Ectodermal cell (in vitro differentiated cells): ENCODE results near the gene NDNF.

Experiments used
- H3K27ac ChIP-seq: 2 replicates; pipeline ENCODE4 v1.7.0; 2013; ENCODE audit warnings: mild to moderate bottlenecking, low read depth, low read length; ENCODE audit not compliant: insufficient read depth, poor library complexity, severe bottlenecking
- H3K27me3 ChIP-seq: 2 replicates; pipeline ENCODE4 v1.7.0; 2013; ENCODE audit warnings: mild to moderate bottlenecking, low read length; ENCODE audit not compliant: insufficient read depth, control insufficient read depth, poor library complexity, severe bottlenecking
- H3K36me3 ChIP-seq: one replicate; pipeline ENCODE4 v1.7.0; 2013; ENCODE audit warnings: low read length; ENCODE audit not compliant: control insufficient read depth, insufficient read depth
- H3K4me1 ChIP-seq: one replicate; pipeline ENCODE4 v1.7.0; 2013; ENCODE audit warnings: low read length; ENCODE audit not compliant: control insufficient read depth, insufficient read depth
- H3K4me3 ChIP-seq: 2 replicates; pipeline ENCODE4 v1.7.0; 2013; ENCODE audit warnings: low read depth, low read length, control low read depth; ENCODE audit not compliant: insufficient read depth
- H3K9me3 ChIP-seq: 2 replicates; pipeline ENCODE4 v1.7.0; 2013; ENCODE audit warnings: mild to moderate bottlenecking, low read length, moderate library complexity; ENCODE audit not compliant: control insufficient read depth
- WGBS, 2 experiments: methylation state at CpG; one replicate each; pipeline ENCODE4 v1.1.7; 2013; ENCODE audit warnings: missing lambda C conversion rate in 2 of 2; 5-methylcytosine and 5-hydroxymethylcytosine counted together

Gene NDNF

GRCh38 chr4:121025540-121025939 is 46.8 kb downstream of the NDNF start:
- WGBS, 2 experiments: 85% methylated on average over 2 of the region's 3 CpGs; no CpG with 5 or more reads in 1 of the 2 experiments
- H3K27ac ChIP-seq: no peak overlapping the region
- no peaks in the 10 kb centered on the region for H3K4me1 ChIP-seq
- H3K27me3 ChIP-seq: no peaks in the 10 kb centered on the region
- no peaks in the 10 kb centered on the region for H3K9me3 ChIP-seq
- no peak overlapping the region for H3K4me3 ChIP-seq
- H3K36me3 ChIP-seq: no peaks in the 10 kb centered on the region

GRCh38 chr4:121018543-121018942 is 53.8 kb downstream of the NDNF start:
- no peaks in the 10 kb centered on the region for H3K9me3 ChIP-seq
- WGBS, 2 experiments: 85 to 100% methylated on average over 1 of the region's 1 CpG
- no peaks in the 10 kb centered on the region for H3K4me1 ChIP-seq
- no peak overlapping the region for H3K4me3 ChIP-seq
- H3K27ac ChIP-seq: no peak overlapping the region
- no peaks in the 10 kb centered on the region for H3K27me3 ChIP-seq
- no peaks in the 10 kb centered on the region for H3K36me3 ChIP-seq

DNA sequence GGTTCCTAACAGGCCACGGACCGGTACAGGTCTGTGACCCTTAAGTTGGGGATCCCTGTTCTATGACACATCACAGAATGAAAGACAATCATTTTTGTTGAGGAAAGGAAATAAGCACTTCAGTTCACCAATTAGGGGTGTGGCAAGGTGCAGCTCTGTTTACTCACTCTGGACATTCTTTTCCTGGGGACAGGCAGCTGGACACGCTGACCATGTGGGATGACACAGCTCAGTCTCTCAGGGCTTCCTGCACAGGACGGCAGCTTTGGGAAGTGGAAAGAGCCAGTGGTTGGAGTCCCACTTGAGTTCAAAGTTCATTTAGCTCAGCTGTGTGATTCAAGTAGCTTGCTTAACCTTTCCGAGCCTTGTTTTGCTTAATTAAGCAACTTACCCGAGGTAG is 55.7 kb downstream of the NDNF start:
- H3K36me3 ChIP-seq: no peaks in the 10 kb centered on the region
- WGBS, 2 experiments: 92 to 97% methylated on average over 6 of the region's 6 CpGs
- no peaks in the 10 kb centered on the region for H3K4me1 ChIP-seq
- H3K4me3 ChIP-seq: no peak overlapping the region
- no peaks in the 10 kb centered on the region for H3K27me3 ChIP-seq
- no peak overlapping the region for H3K27ac ChIP-seq
- H3K9me3 ChIP-seq: no peaks in the 10 kb centered on the region

DNA sequence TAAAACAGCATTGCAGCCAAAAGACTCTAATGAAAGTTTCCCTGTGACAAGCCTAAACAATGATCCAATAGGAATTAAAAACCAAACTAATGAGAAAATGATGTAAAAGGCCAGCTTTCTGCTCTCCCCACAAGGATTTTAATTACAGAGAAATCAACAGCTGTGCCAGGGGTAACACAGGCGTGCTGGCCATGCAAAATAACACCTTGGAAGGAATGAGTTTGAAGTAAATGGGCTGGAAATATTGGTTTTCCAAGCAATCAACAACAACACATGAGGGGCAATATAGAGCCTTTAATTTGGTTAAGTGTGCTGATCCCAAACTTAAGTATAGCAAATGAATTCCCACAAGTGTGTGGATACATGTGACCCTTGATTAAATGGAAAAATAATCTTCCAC is 56.9 kb downstream of the NDNF start:
- H3K36me3 ChIP-seq: no peaks in the 10 kb centered on the region
- no peak overlapping the region for H3K4me3 ChIP-seq
- no peaks in the 10 kb centered on the region for H3K4me1 ChIP-seq
- 87 to 90% methylated on average over 1 of the region's 1 CpG for WGBS, 2 experiments
- H3K9me3 ChIP-seq: no peaks in the 10 kb centered on the region
- H3K27ac ChIP-seq: no peak overlapping the region
- H3K27me3 ChIP-seq: no peaks in the 10 kb centered on the region

DNA sequence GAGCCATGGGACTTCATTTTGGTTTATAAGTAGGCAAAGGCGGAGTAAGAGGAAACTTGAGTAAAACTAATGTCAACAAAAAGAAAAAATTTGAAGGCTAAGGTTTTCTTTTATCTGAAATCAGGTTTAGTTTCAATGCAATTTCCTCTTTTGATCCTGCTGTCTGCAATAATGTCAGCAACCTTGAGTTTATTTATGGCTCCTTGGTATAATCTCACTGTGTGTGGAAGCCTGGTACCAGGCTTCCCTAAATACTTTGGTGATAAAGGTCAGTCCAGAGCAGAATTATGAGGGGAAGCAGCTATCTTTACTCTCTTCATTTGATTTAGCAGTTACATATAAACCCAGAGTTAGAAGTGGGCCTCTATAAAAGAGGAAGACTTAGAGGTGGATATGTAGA is 57.8 kb downstream of the NDNF start:
- Histone ChIP-seq H3K36me3 (no peaks in the 10 kb centered on the region), H3K9me3 (no peaks in the 10 kb centered on the region), H3K27ac (no peak overlapping the region), H3K27me3 (no peaks in the 10 kb centered on the region), H3K4me1 (no peaks in the 10 kb centered on the region), H3K4me3 (no peak overlapping the region)
- WGBS, 2 experiments: 91 to 100% methylated on average over 1 of the region's 1 CpG

GRCh38 chr4:121011780-121012340 is 60.5 kb downstream of the NDNF start:
- H3K27ac ChIP-seq: no peak overlapping the region
- H3K9me3 ChIP-seq: no peaks in the 10 kb centered on the region
- no CpG with 5 or more reads among the region's 1 CpG for WGBS, 2 experiments
- no peak overlapping the region for H3K4me3 ChIP-seq
- H3K4me1 ChIP-seq: no peaks in the 10 kb centered on the region
- H3K36me3 ChIP-seq: no peaks in the 10 kb centered on the region
- no peaks in the 10 kb centered on the region for H3K27me3 ChIP-seq

DNA sequence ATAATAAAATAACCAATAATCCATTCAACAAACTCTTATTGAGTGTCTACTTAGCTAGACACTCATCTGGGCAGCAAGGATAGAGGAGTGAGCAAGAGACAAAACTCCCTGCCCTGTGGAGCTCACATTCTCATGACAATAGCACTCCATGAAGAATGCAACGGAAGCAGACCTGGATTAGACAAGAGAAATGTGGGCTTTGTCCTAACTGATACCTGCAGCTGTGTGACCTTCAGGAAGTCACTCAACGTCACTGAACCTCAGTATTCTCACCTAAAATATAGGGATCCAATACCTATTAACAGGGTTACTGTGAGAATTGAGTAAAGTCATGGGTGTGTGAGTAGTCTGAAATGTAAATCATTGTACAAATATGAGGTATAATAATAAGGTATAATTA is 61.2 kb downstream of the NDNF start:
- Histone ChIP-seq H3K27me3 (no peaks in the 10 kb centered on the region), H3K27ac (no peak overlapping the region), H3K4me3 (no peak overlapping the region), H3K9me3 (no peaks in the 10 kb centered on the region), H3K4me1 (no peaks in the 10 kb centered on the region), H3K36me3 (no peaks in the 10 kb centered on the region)
- 38 to 57% methylated on average over 1 to 2 of the region's 2 CpGs for WGBS, 2 experiments

DNA sequence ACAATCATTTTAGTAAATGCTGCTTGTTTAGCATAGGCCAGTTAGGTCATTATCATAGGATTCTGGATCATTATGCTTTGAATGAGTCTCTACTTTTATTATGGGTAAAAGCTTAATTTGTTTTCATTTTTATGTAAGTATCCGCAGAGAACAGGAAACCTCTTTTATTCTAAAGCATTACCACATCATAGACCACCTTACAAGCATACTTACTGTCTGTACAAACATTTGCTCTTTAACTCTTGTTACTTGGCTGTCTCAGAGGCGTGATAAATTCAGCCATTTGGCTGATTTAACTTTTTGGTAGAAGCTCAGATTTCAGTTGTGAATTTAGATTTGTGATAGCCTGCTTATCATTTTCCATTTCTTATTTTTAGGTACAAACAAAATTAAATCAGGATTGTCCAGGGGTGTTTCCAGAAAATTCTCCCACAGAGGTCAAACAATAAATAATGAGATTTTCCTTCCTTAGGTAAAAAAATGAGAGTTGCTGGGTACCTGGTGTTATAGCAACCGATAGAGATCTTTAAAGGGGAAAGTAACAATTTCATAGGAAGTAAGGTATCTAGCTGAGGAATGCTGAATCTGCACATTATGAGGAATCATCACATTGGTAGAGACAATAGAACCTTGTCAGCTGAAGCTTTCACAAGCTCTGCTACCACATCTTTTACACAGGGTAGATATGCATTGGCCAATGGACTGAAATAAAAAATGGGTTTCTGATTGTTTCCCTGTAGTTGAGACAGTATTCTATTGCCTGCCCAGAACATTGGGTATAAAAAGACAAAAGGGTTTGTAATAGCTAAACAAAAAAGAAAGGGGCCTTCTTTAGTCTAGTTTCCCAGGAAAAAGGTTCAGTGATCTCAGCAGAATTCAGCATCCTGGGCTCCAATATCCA is 62.5 kb downstream of the NDNF start:
- Histone ChIP-seq H3K36me3 (no peaks in the 10 kb centered on the region), H3K9me3 (no peaks in the 10 kb centered on the region), H3K27ac (no peak overlapping the region), H3K4me3 (no peak overlapping the region), H3K27me3 (no peaks in the 10 kb centered on the region), H3K4me1 (no peaks in the 10 kb centered on the region)
- 79 to 86% methylated on average over 3 of the region's 3 CpGs for WGBS, 2 experiments

GRCh38 chr4:121007660-121008059 is 64.7 kb downstream of the NDNF start:
- H3K4me1 ChIP-seq: no peaks in the 10 kb centered on the region
- no peaks in the 10 kb centered on the region for H3K27me3 ChIP-seq
- H3K36me3 ChIP-seq: no peaks in the 10 kb centered on the region
- no peak overlapping the region for H3K4me3 ChIP-seq
- no peak overlapping the region for H3K27ac ChIP-seq
- 0% methylated on average over 1 of the region's 1 CpG for WGBS, 2 experiments
- H3K9me3 ChIP-seq: no peaks in the 10 kb centered on the region

- H3K27ac ChIP-seq: no peak overlapping the region
Observed at GRCh38 chr4:121003863-121004262, 68.5 kb downstream of the NDNF start.

More at GRCh38 chr4:121003863-121004262, 68.5 kb downstream of the NDNF start:
- H3K36me3 ChIP-seq: no peaks in the 10 kb centered on the region
- 84 to 89% methylated on average over 4 of the region's 4 CpGs for WGBS, 2 experiments
- H3K27me3 ChIP-seq: no peaks in the 10 kb centered on the region
- H3K4me1 ChIP-seq: no peaks in the 10 kb centered on the region
- H3K4me3 ChIP-seq: no peak overlapping the region
- no peaks in the 10 kb centered on the region for H3K9me3 ChIP-seq
